Fibroblast of pulmonary artery (primary cell): Measurements from ENCODE around the gene MCTP2.

Experiments used
- DNase-seq: peaks from one replicate; pipeline ENCODE4 v3.0.0-alpha.2; 2010; ENCODE audit warnings: low read depth
- H3K4me3 ChIP-seq: replicated peaks from 2 replicates; pipeline ENCODE4 v1.5.1; 2011; ENCODE audit warnings: low read depth, mild to moderate bottlenecking, control low read depth, low read length, moderate library complexity
- CTCF ChIP-seq: IDR thresholded peaks from 2 replicates; pipeline ENCODE4 v1.5.1; 2011; ENCODE audit warnings: mild to moderate bottlenecking, control low read depth, low read length, inconsistent platforms; ENCODE audit errors: missing control alignments

The MCTP2 gene

GRCh38 chr15:94451466-94451865 lies 220.1 kb downstream of the MCTP2 start:
- DNase-seq = no peak
- no peak for TF ChIP-seq CTCF
- H3K4me3 ChIP-seq = no peak overlapping the region

GRCh38 chr15:94453227-94453988 lies 222.0 kb downstream of the MCTP2 start:
- no peak overlapping the region for H3K4me3 ChIP-seq
- no peak for DNase-seq
- no peak for TF ChIP-seq CTCF

- no peak overlapping the region for H3K4me3 ChIP-seq
- DNase-seq = no peak
- TF ChIP-seq CTCF = no peak
Measured at GRCh38 chr15:94455297-94455696, 223.9 kb downstream of the MCTP2 start.

GRCh38 chr15:94456226-94456625 lies 224.9 kb downstream of the MCTP2 start:
- no peak for TF ChIP-seq CTCF
- DNase-seq = no peak

GRCh38 chr15:94457661-94458060 lies 226.3 kb downstream of the MCTP2 start:
- no peak for DNase-seq
- TF ChIP-seq CTCF = no peak
- H3K4me3 ChIP-seq = no peak overlapping the region

More at GRCh38 chr15:94456226-94456625, 224.9 kb downstream of the MCTP2 start:
- H3K4me3 ChIP-seq = no peak overlapping the region

GRCh38 chr15:94460624-94461023 lies 229.3 kb downstream of the MCTP2 start:
- DNase-seq = no peak
- no peak overlapping the region for H3K4me3 ChIP-seq
- no peak for TF ChIP-seq CTCF

GRCh38 chr15:94467034-94467433 lies 235.7 kb downstream of the MCTP2 start:
- no peak for DNase-seq
- TF ChIP-seq CTCF = no peak

More at GRCh38 chr15:94467034-94467433, 235.7 kb downstream of the MCTP2 start:
- no peak overlapping the region for H3K4me3 ChIP-seq
